Calu3 (cell line): ENCODE data around the gene BAZ1A. TPM values are rescaled to one million over a fixed set of nuclear protein-coding genes. Genes with fewer than 3 reads are reported as not detected.
A peak's percentile ranks its signal among the peaks of the same experiment; 100 is the strongest.

Experiments
- BruUV-seq: library from RNA; stranded (reverse); fragments of 400-500 nt; replicated peaks from 2 replicates; lab custom pipeline; 2021; lab: Mats Ljungman, UMichigan
- CTCF ChIA-PET: fragments of 300-600 bp; sonication (Branson Sonifier 250); formaldehyde crosslinking; loops from one replicate; lab custom pipeline; 2022; ENCODE audit warnings: antibody characterized with exemption; lab: Charles Lee
- DNase-seq: peaks from one replicate; pipeline ENCODE4 v3.0.0; 2022
- H3K27ac Mint-ChIP-seq: one replicate; pipeline ENCODE4 v1.8.0; 2022; ENCODE audit warnings: mixed read lengths; ENCODE audit not compliant: unreplicated experiment
- H3K27me3 Mint-ChIP-seq: one replicate; pipeline ENCODE4 v1.8.0; 2022; ENCODE audit warnings: mixed read lengths; ENCODE audit not compliant: unreplicated experiment
- H3K36me3 Mint-ChIP-seq: one replicate; pipeline ENCODE4 v1.8.0; 2022; ENCODE audit warnings: mild to moderate bottlenecking, moderate library complexity, mixed read lengths; ENCODE audit not compliant: insufficient read depth, unreplicated experiment
- H3K4me1 Mint-ChIP-seq: one replicate; pipeline ENCODE4 v1.8.0; 2022; ENCODE audit warnings: mild to moderate bottlenecking, low read depth, mixed read lengths; ENCODE audit not compliant: unreplicated experiment
- H3K4me3 Mint-ChIP-seq: one replicate; pipeline ENCODE4 v1.8.0; 2022; ENCODE audit warnings: mild to moderate bottlenecking, low read depth, moderate library complexity, mixed read lengths; ENCODE audit not compliant: unreplicated experiment
- H3K9me3 Mint-ChIP-seq: one replicate; pipeline ENCODE4 v1.8.0; 2022; ENCODE audit warnings: low read depth, mixed read lengths; ENCODE audit not compliant: unreplicated experiment
- intact Hi-C: fragments of 100-400 bp; cut with micrococcal nuclease; formaldehyde crosslinking; loops from one replicate; pipeline ENCODE4 v1.10.0; 2022; ENCODE audit not compliant: unreplicated experiment
- total RNA-seq: library from RNA; stranded (reverse); gene quantifications from 2 replicates; pipeline ENCODE4 v1.2.3, GENCODE V29; 2022
- TF ChIP-seq, protein P1 (sequence below): fragments of 200-600 bp; IDR thresholded peaks from one replicate; pipeline ENCODE4 v1.8.0; 2022; ENCODE audit warnings: antibody characterized with exemption; ENCODE audit not compliant: unreplicated experiment

The BAZ1A gene
- total RNA-seq, 1 experiment from 2014 or later, result 35.7 TPM

DNA sequence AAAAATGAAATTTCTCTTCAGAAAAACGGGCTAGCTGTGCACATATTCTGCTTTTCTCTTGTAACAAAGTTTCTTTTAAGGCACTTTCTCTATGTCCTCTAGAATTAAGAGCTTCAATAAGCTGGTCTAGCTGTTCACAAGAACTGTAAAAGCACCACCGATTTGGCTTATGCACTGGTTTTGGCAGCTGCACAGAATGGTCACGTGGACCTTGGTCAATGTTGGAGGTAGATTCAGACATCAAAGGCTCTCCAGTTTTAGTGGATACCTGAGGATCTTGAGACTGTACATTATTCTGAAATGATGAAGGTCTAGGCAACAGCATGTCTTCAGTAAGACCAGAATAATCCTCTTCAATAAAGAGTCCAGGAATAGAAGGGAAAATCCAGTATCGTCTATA, 99.2 kb downstream of the BAZ1A start:
- TSS peak; percentile 82 for BruUV-seq
- Mint-ChIP-seq H3K36me3 (peaks cover 5% of the 10 kb centered on the region), H3K27ac (no peak overlapping the region), H3K4me1 (no peaks in the 10 kb centered on the region), H3K27me3 (no peaks in the 10 kb centered on the region), H3K4me3 (no peak overlapping the region), H3K9me3 (no peaks in the 10 kb centered on the region)
- CTCF ChIA-PET, result no interaction called here
- intact Hi-C loops, result no loop called here
- DNase-seq, result no peak
- TF ChIP-seq, protein P1, sequence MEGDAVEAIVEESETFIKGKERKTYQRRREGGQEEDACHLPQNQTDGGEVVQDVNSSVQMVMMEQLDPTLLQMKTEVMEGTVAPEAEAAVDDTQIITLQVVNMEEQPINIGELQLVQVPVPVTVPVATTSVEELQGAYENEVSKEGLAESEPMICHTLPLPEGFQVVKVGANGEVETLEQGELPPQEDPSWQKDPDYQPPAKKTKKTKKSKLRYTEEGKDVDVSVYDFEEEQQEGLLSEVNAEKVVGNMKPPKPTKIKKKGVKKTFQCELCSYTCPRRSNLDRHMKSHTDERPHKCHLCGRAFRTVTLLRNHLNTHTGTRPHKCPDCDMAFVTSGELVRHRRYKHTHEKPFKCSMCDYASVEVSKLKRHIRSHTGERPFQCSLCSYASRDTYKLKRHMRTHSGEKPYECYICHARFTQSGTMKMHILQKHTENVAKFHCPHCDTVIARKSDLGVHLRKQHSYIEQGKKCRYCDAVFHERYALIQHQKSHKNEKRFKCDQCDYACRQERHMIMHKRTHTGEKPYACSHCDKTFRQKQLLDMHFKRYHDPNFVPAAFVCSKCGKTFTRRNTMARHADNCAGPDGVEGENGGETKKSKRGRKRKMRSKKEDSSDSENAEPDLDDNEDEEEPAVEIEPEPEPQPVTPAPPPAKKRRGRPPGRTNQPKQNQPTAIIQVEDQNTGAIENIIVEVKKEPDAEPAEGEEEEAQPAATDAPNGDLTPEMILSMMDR, result no peak

DNA sequence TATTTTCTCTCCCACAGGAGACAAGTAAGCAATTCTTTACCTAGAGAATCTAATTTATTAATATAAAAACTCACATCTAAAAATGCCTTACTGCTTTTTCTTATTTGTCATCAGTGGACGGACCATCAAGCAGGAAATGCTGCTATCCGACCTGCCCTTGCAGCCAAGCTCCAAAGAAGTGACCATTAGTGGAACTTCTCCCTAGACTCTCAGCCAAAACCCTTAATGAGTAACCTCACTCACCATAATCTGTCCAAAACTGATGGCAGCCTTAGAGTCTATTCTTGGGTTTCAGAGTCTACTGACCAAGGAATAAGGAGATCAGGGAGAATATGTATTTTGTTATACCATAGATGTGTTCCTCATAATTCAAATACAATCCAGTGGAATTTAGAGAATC, 99.8 kb downstream of the BAZ1A start:
- H3K36me3 Mint-ChIP-seq, result peaks cover 5% of the 10 kb centered on the region
- no TSS peak for BruUV-seq
- H3K4me3 Mint-ChIP-seq, result no peak overlapping the region
- DNase-seq, result no peak
- no peaks in the 10 kb centered on the region for H3K9me3 Mint-ChIP-seq
- H3K27me3 Mint-ChIP-seq, result no peaks in the 10 kb centered on the region
- H3K27ac Mint-ChIP-seq, result no peak overlapping the region
- H3K4me1 Mint-ChIP-seq, result no peaks in the 10 kb centered on the region
- TF ChIP-seq, protein P1, result no peak
- CTCF ChIA-PET, result no interaction called here
- intact Hi-C loops, result no loop called here

DNA sequence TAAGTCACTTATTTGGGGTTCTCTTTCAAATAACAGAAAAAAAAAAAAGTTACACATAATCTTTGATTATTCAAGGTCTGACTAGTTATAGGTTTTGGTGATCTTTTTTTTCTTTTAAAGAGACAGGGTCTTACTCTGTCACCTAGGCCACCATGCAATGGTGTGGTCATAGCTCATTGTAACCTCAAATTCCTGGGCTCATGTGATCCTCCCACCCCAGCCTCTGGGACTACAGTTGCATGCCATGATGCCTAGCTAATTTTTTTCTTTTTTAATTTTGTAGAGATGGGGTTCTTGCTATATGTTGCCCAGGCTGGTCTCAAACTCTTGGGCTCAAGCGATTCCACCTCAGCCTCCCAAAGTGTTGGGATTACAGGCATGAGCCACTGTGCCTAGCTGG, 104.3 kb downstream of the BAZ1A start:
- Mint-ChIP-seq H3K27me3 (no peaks in the 10 kb centered on the region), H3K4me1 (no peaks in the 10 kb centered on the region), H3K4me3 (no peak overlapping the region), H3K36me3 (peaks cover 5% of the 10 kb centered on the region), H3K27ac (no peak overlapping the region), H3K9me3 (no peaks in the 10 kb centered on the region)
- no TSS peak for BruUV-seq
- no peak for DNase-seq
- TF ChIP-seq, protein P1, result no peak
- intact Hi-C loops, result no loop called here
- CTCF ChIA-PET, result interaction anchor here (0.6 kb wide), 1 partner anchor 208 kb away, joined by 3 read pairs; no protein-coding TSS in a partner anchor

DNA sequence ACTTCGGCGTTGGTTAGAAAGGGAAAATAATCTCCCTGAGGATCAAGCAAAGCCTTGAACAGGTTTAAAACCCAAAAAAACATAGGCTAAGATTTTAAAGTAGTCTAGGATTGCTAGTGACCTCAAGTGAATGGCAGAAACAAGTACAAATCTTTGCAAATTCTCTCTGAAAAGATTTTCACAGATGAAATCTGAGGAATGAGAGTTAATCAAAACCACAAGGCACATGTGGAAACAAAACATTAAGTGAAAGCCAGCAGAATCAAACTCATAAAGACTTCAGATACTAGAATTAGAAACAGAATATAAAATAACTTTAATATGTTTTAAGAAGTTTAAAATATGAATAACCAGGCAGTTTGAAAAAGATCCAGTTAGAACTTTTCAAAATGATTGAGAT, 108.6 kb downstream of the BAZ1A start:
- H3K36me3 Mint-ChIP-seq, result peaks cover 13% of the 10 kb centered on the region
- intact Hi-C loops, result loop anchor here (5.0 kb wide), 1 partner anchor 94 kb away; no protein-coding TSS in a partner anchor
- no TSS peak for BruUV-seq
- H3K4me1 Mint-ChIP-seq, result no peaks in the 10 kb centered on the region
- TF ChIP-seq, protein P1, result no peak
- no peaks in the 10 kb centered on the region for H3K9me3 Mint-ChIP-seq
- H3K4me3 Mint-ChIP-seq, result no peak overlapping the region
- no peak overlapping the region for H3K27ac Mint-ChIP-seq
- CTCF ChIA-PET, result interaction anchor here (1.2 kb wide), 1 partner anchor 94 kb away, joined by 3 read pairs; no protein-coding TSS in a partner anchor
- no peaks in the 10 kb centered on the region for H3K27me3 Mint-ChIP-seq
- no peak for DNase-seq
